ENCODE measurements around the gene PRDM15. TPM values are rescaled to one million over a fixed set of nuclear protein-coding genes. Genes with fewer than 3 reads are reported as not detected.

Gene PRDM15
- 11.6 and 12.0 TPM in 2 replicates for total RNA-seq
- long read RNA-seq, partial matches to known transcripts = 0 of 2 reads
- long read RNA-seq, other reads (novel, unspliced or antisense) = 2 of 2 reads

GRCh38 chr21:41879190-41879998 lies at the start of gene PRDM15:
TSS of gene PRDM15 (minus strand) at chr21:41879344. CDS start at chr21:41860363, 18,981 bp downstream.
- DNase-seq (ENCODE audit: low read depth, low spot score) = peak; percentile 79
- H3K27ac Mint-ChIP-seq (ENCODE audit: unreplicated experiment) = peak within 1 kb of the TSS; percentile 96
- no peaks in the 10 kb centered on the region for H3K9me3 Mint-ChIP-seq
- no peak for TF ChIP-seq CTCF (conservative IDR thresholded peaks at IDR 0.05)
- H3K27me3 Mint-ChIP-seq (ENCODE audit: low read depth) = no peaks in the 10 kb centered on the region
- peak within 1 kb of the TSS; percentile 89 for H3K4me3 Mint-ChIP-seq
- H3K4me1 Mint-ChIP-seq = peaks cover 22% of the 10 kb centered on the region
- no peaks in the 10 kb centered on the region for H3K36me3 Mint-ChIP-seq (ENCODE audit: low read depth)

- H3K4me3 Mint-ChIP-seq = no peak overlapping the region
- peaks cover 2% of the 10 kb centered on the region for H3K27me3 Mint-ChIP-seq (ENCODE audit: low read depth)
- peaks cover 2% of the 10 kb centered on the region for H3K36me3 Mint-ChIP-seq (ENCODE audit: low read depth)
- no peak for TF ChIP-seq CTCF (conservative IDR thresholded peaks at IDR 0.05)
- DNase-seq (ENCODE audit: low read depth, low spot score) = no peak
- H3K9me3 Mint-ChIP-seq = no peaks in the 10 kb centered on the region
- peaks cover 32% of the 10 kb centered on the region for H3K4me1 Mint-ChIP-seq
- no peak overlapping the region for H3K27ac Mint-ChIP-seq (ENCODE audit: unreplicated experiment)
Observed at GRCh38 chr21:41928621-41929220, 49.6 kb upstream of the PRDM15 start.

- Mint-ChIP-seq H3K4me3 (no peak overlapping the region), H3K27me3 (ENCODE audit: low read depth) (peaks cover 2% of the 10 kb centered on the region), H3K36me3 (ENCODE audit: low read depth) (peaks cover 2% of the 10 kb centered on the region), H3K4me1 (peaks cover 25% of the 10 kb centered on the region), H3K27ac (ENCODE audit: unreplicated experiment) (no peak overlapping the region), H3K9me3 (no peaks in the 10 kb centered on the region)
- no peak for TF ChIP-seq CTCF (conservative IDR thresholded peaks at IDR 0.05)
- no peak for DNase-seq (ENCODE audit: low read depth, low spot score)
Observed at GRCh38 chr21:41927727-41928409, 48.7 kb upstream of the PRDM15 start.

GRCh38 chr21:41926807-41927171 lies 47.6 kb upstream of the PRDM15 start:
- H3K27me3 Mint-ChIP-seq (ENCODE audit: low read depth) = peaks cover 2% of the 10 kb centered on the region
- peaks cover 22% of the 10 kb centered on the region for H3K4me1 Mint-ChIP-seq
- no peak overlapping the region for H3K27ac Mint-ChIP-seq (ENCODE audit: unreplicated experiment)
- no peaks in the 10 kb centered on the region for H3K9me3 Mint-ChIP-seq
- TF ChIP-seq CTCF (conservative IDR thresholded peaks at IDR 0.05) = no peak
- H3K4me3 Mint-ChIP-seq = no peak overlapping the region
- no peak for DNase-seq (ENCODE audit: low read depth, low spot score)
- peaks cover 2% of the 10 kb centered on the region for H3K36me3 Mint-ChIP-seq (ENCODE audit: low read depth)

GRCh38 chr21:41926117-41926806 lies 47.1 kb upstream of the PRDM15 start:
- Mint-ChIP-seq H3K36me3 (ENCODE audit: low read depth) (peaks cover 2% of the 10 kb centered on the region), H3K27me3 (ENCODE audit: low read depth) (peaks cover 2% of the 10 kb centered on the region), H3K9me3 (no peaks in the 10 kb centered on the region), H3K27ac (ENCODE audit: unreplicated experiment) (no peak overlapping the region), H3K4me1 (peaks cover 22% of the 10 kb centered on the region), H3K4me3 (no peak overlapping the region)
- TF ChIP-seq CTCF (conservative IDR thresholded peaks at IDR 0.05) = no peak
- no peak for DNase-seq (ENCODE audit: low read depth, low spot score)
